ENCODE data around the gene SOCS6.
"Not testable (repeated sequence)": the region's sequence is repeated elsewhere in the genome, so short reads cannot be mapped to it uniquely, and the experiment has no call there.

SOCS6 gene

GRCh38 chr18:70288851-70289328 lies at the start of gene SOCS6:
Gene SOCS6 (plus strand): TSS chr18:70289045. CDS start chr18:70324669, 35,624 bp downstream.
- peak; percentile 26 to 30 for DNase-seq

GRCh38 chr18:70243131-70243929 lies 45.5 kb upstream of the SOCS6 start:
- no peak for DNase-seq

GRCh38 chr18:70246061-70246466 lies 42.8 kb upstream of the SOCS6 start:
- no peak for DNase-seq

- DNase-seq = no peak
Observed at GRCh38 chr18:70249118-70249517, 39.7 kb upstream of the SOCS6 start.

- DNase-seq = not testable (repeated sequence)
Observed at GRCh38 chr18:70249861-70250260, 39.0 kb upstream of the SOCS6 start.

- no peak for DNase-seq
Observed at GRCh38 chr18:70250781-70251180, 38.1 kb upstream of the SOCS6 start.

GRCh38 chr18:70256184-70256583 lies 32.7 kb upstream of the SOCS6 start:
- no peak for DNase-seq

GRCh38 chr18:70256994-70257393 lies 31.9 kb upstream of the SOCS6 start:
- peak in 1 of 2 donors; percentile 7 for DNase-seq

GRCh38 chr18:70258243-70258642 lies 30.6 kb upstream of the SOCS6 start:
- DNase-seq = no peak

- DNase-seq = no peak
Observed at GRCh38 chr18:70260683-70261082, 28.2 kb upstream of the SOCS6 start.

GRCh38 chr18:70261141-70261788 lies 27.6 kb upstream of the SOCS6 start:
- no peak for DNase-seq

- no peak for DNase-seq
Observed at GRCh38 chr18:70263336-70263735, 25.5 kb upstream of the SOCS6 start.

- no peak for DNase-seq
Observed at GRCh38 chr18:70271742-70272141, 17.1 kb upstream of the SOCS6 start.

GRCh38 chr18:70273021-70273420 lies 15.8 kb upstream of the SOCS6 start:
- DNase-seq = no peak

GRCh38 chr18:70276416-70277191 lies 12.2 kb upstream of the SOCS6 start:
- DNase-seq = no peak

GRCh38 chr18:70279470-70279869 lies 9.4 kb upstream of the SOCS6 start:
- no peak for DNase-seq

- no peak for DNase-seq
Observed at GRCh38 chr18:70280007-70280925, 8.6 kb upstream of the SOCS6 start.

GRCh38 chr18:70284976-70285620 lies 3.7 kb upstream of the SOCS6 start:
- DNase-seq = peak in 1 of 2 donors; percentile 24

- no peak for DNase-seq
Observed at GRCh38 chr18:70287731-70288130, 1.1 kb upstream of the SOCS6 start.

- no peak for DNase-seq
Observed at GRCh38 chr18:70288171-70288850, 534 bp upstream of the SOCS6 start.
